Measurements from ENCODE around the gene VWA8.

VWA8 gene

GRCh38 chr13:41606646-41607045 is 354.3 kb downstream of the VWA8 start:
- Histone ChIP-seq H3K9me3 (no peaks in the 10 kb centered on the region), H3K36me3 (peaks cover 7 to 37% (median 21%) of the 10 kb centered on the region in 3 donors), H3K4me3 (no peak overlapping the region), H3K4me1 (peaks cover 0 to 5% (median 0%) of the 10 kb centered on the region in 4 donors), H3K27ac (no peak overlapping the region), H3K27me3 (no peaks in the 10 kb centered on the region)
- no peak for DNase-seq
- TF ChIP-seq CTCF (IDR thresholded peaks at IDR 0.05), result no peak
- intact Hi-C loops (cut with DNase I; ENCODE audit: low total_unique reads), result no loop called here

- Histone ChIP-seq H3K4me1 (peaks cover 0 to 5% (median 0%) of the 10 kb centered on the region in 4 donors), H3K27ac (no peak overlapping the region), H3K36me3 (peaks cover 5 to 31% (median 15%) of the 10 kb centered on the region in 3 donors), H3K27me3 (no peaks in the 10 kb centered on the region), H3K9me3 (no peaks in the 10 kb centered on the region), H3K4me3 (no peak overlapping the region)
- no peak for TF ChIP-seq CTCF (IDR thresholded peaks at IDR 0.05)
- intact Hi-C loops (cut with DNase I; ENCODE audit: low total_unique reads), result no loop called here
- DNase-seq, result no peak
These were observed 355.3 kb downstream of the VWA8 start for GRCh38 chr13:41605319-41606285.

GRCh38 chr13:41603917-41604316 is 357.0 kb downstream of the VWA8 start:
- no peak for DNase-seq

GRCh38 chr13:41601718-41602445 is 359.0 kb downstream of the VWA8 start:
- Histone ChIP-seq H3K4me3 (no peak overlapping the region), H3K27ac (no peak overlapping the region), H3K36me3 (peaks cover 0 to 9% (median 0%) of the 10 kb centered on the region in 3 donors), H3K9me3 (no peaks in the 10 kb centered on the region), H3K27me3 (no peaks in the 10 kb centered on the region), H3K4me1 (peaks cover 0 to 10% (median 5%) of the 10 kb centered on the region in 4 donors)
- intact Hi-C loops (cut with DNase I; ENCODE audit: low total_unique reads), result no loop called here
- no peak for TF ChIP-seq CTCF (IDR thresholded peaks at IDR 0.05)
- no peak for DNase-seq

More at GRCh38 chr13:41603917-41604316, 357.0 kb downstream of the VWA8 start:
- intact Hi-C loops (cut with DNase I; ENCODE audit: low total_unique reads), result no loop called here
- Histone ChIP-seq H3K4me1 (peaks cover 0 to 10% (median 5%) of the 10 kb centered on the region in 4 donors), H3K27me3 (no peaks in the 10 kb centered on the region), H3K4me3 (no peak overlapping the region), H3K9me3 (no peaks in the 10 kb centered on the region), H3K36me3 (peaks cover 0 to 14% (median 6%) of the 10 kb centered on the region in 3 donors), H3K27ac (no peak overlapping the region)
- no peak for TF ChIP-seq CTCF (IDR thresholded peaks at IDR 0.05)

- Histone ChIP-seq H3K9me3 (no peaks in the 10 kb centered on the region), H3K27ac (no peak overlapping the region), H3K36me3 (peaks cover 0 to under 1% (median 0%) of the 10 kb centered on the region in 3 donors), H3K4me3 (no peak overlapping the region), H3K27me3 (no peaks in the 10 kb centered on the region), H3K4me1 (peaks cover 0 to 10% (median 5%) of the 10 kb centered on the region in 4 donors)
- intact Hi-C loops (cut with DNase I; ENCODE audit: low total_unique reads), result no loop called here
- no peak for TF ChIP-seq CTCF (IDR thresholded peaks at IDR 0.05)
- DNase-seq, result no peak
These were observed 361.3 kb downstream of the VWA8 start for GRCh38 chr13:41599619-41600018.

Measured in tibial artery (tissue), 4 donors.